Glomerular endothelial cell (primary cell): ENCODE results near the gene TRMT44. TPM values are rescaled to one million over a fixed set of nuclear protein-coding genes. Genes with fewer than 3 reads are reported as not detected.
"Not testable (repeated sequence)": the region's sequence is repeated elsewhere in the genome, so short reads cannot be mapped to it uniquely, and the experiment has no call there.

Experiments used
- DNase-seq: peaks from one replicate; pipeline ENCODE4 v3.0.0-alpha.2; 2011; ENCODE audit warnings: low read depth, low spot score; ENCODE audit errors: extremely low read depth
- total RNA-seq: library from RNA; depleted of rRNA; stranded (reverse); fragments of >200 nt; gene quantifications from 2 replicates; pipeline ENCODE4 v1.2.3, GENCODE V29; 2015

Gene TRMT44
- total RNA-seq, 1 donor from 2014 or later: 21.8 TPM

- DNase-seq: no peak
Observed at GRCh38 chr4:8508740-8509139, 68.2 kb downstream of the TRMT44 start.

- no peak for DNase-seq
Observed at GRCh38 chr4:8509311-8509950, 68.9 kb downstream of the TRMT44 start.

GRCh38 chr4:8510191-8510590, 69.6 kb downstream of the TRMT44 start:
- DNase-seq: no peak

GRCh38 chr4:8510611-8511285, 70.2 kb downstream of the TRMT44 start:
- no peak for DNase-seq

GRCh38 chr4:8512510-8512909, 71.9 kb downstream of the TRMT44 start:
- DNase-seq: no peak

GRCh38 chr4:8513080-8513479, 72.5 kb downstream of the TRMT44 start:
- not testable (repeated sequence) for DNase-seq

GRCh38 chr4:8513931-8514330, 73.4 kb downstream of the TRMT44 start:
- no peak for DNase-seq

GRCh38 chr4:8514391-8514790, 73.8 kb downstream of the TRMT44 start:
- DNase-seq: no peak

- DNase-seq: no peak
Observed at GRCh38 chr4:8515316-8516060, 74.9 kb downstream of the TRMT44 start.

GRCh38 chr4:8516061-8516573, 75.5 kb downstream of the TRMT44 start:
- no peak for DNase-seq

GRCh38 chr4:8516996-8517550, 76.5 kb downstream of the TRMT44 start:
- DNase-seq: no peak

- DNase-seq: no peak
Observed at GRCh38 chr4:8517946-8518345, 77.4 kb downstream of the TRMT44 start.

GRCh38 chr4:8522160-8523120, 81.9 kb downstream of the TRMT44 start:
- no peak for DNase-seq

GRCh38 chr4:8523175-8523574, 82.6 kb downstream of the TRMT44 start:
- no peak for DNase-seq

GRCh38 chr4:8523766-8524165, 83.2 kb downstream of the TRMT44 start:
- no peak for DNase-seq

- no peak for DNase-seq
Observed at GRCh38 chr4:8524595-8525382, 84.2 kb downstream of the TRMT44 start.

- DNase-seq: no peak
Observed at GRCh38 chr4:8525383-8526120, 85.0 kb downstream of the TRMT44 start.
